PFSK-1 (cell line): Measurements from ENCODE around the gene FGD6.

Experiments
- FOXP2 ChIP-seq: optimal IDR thresholded peaks from 2 replicates; pipeline ENCODE3; 2011; ENCODE audit warnings: borderline replicate concordance, control low read depth, inconsistent platforms; ENCODE audit not compliant: insufficient read depth; ENCODE audit errors: extremely low read length, extremely low read depth
- POLR2AphosphoS5 ChIP-seq: IDR thresholded peaks from 2 replicates; pipeline ENCODE4 v1.6.1; 2012; ENCODE audit warnings: low read depth, mild to moderate bottlenecking, control low read depth, low read length, moderate library complexity
- SIN3A ChIP-seq: IDR thresholded peaks from 2 replicates; pipeline ENCODE4 v1.6.1; 2012; ENCODE audit warnings: mild to moderate bottlenecking, low read length, moderate library complexity, borderline replicate concordance; ENCODE audit not compliant: insufficient read depth
- TAF1 ChIP-seq: IDR thresholded peaks from 2 replicates; pipeline ENCODE4 v1.6.1; 2012; ENCODE audit warnings: low read length, control low read depth, borderline replicate concordance; ENCODE audit not compliant: insufficient read depth
- TF ChIP-seq, protein P1 (sequence below), 2 experiments: IDR thresholded peaks; 2 replicates each; pipeline versions ENCODE4 v1.6.1 to v1.8.0; 2011 to 2012; ENCODE audit warnings: low read depth in 2 of 2, low read length in 2 of 2, control low read depth in 1 of 2, inconsistent platforms in 1 of 2, mild to moderate bottlenecking in 1 of 2, moderate library complexity in 1 of 2; ENCODE audit not compliant: insufficient read depth in 1 of 2

FGD6 gene

DNA sequence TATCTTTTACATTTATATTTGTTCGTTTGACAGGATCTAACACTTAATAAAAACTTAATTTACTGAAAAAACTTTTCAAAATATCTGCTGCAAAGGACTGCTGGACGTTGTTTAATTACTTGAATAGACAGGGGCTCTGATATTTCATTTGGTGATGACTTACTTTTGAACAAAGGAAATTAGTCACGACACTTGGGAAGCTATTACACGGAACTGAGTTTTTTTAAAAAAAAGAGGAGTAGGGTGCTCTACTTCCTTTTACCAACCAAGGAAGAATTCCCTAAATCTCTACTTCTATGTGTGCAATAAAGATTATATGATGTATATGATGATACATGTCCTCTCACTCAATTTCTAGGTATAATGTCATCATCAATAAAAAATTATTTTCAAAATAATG lies 4.7 kb downstream of the FGD6 start:
- TF ChIP-seq TAF1: no peak
- no peak for TF ChIP-seq FOXP2
- TF ChIP-seq, protein P1, sequence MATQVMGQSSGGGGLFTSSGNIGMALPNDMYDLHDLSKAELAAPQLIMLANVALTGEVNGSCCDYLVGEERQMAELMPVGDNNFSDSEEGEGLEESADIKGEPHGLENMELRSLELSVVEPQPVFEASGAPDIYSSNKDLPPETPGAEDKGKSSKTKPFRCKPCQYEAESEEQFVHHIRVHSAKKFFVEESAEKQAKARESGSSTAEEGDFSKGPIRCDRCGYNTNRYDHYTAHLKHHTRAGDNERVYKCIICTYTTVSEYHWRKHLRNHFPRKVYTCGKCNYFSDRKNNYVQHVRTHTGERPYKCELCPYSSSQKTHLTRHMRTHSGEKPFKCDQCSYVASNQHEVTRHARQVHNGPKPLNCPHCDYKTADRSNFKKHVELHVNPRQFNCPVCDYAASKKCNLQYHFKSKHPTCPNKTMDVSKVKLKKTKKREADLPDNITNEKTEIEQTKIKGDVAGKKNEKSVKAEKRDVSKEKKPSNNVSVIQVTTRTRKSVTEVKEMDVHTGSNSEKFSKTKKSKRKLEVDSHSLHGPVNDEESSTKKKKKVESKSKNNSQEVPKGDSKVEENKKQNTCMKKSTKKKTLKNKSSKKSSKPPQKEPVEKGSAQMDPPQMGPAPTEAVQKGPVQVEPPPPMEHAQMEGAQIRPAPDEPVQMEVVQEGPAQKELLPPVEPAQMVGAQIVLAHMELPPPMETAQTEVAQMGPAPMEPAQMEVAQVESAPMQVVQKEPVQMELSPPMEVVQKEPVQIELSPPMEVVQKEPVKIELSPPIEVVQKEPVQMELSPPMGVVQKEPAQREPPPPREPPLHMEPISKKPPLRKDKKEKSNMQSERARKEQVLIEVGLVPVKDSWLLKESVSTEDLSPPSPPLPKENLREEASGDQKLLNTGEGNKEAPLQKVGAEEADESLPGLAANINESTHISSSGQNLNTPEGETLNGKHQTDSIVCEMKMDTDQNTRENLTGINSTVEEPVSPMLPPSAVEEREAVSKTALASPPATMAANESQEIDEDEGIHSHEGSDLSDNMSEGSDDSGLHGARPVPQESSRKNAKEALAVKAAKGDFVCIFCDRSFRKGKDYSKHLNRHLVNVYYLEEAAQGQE (IDR thresholded peaks at IDR 0.05; ENCODE audit: insufficient read depth in 1 of 2, low read depth in 2 of 2, low read length in 2 of 2): no peak
- TF ChIP-seq SIN3A: no peak
- no peak for TF ChIP-seq POLR2AphosphoS5

DNA sequence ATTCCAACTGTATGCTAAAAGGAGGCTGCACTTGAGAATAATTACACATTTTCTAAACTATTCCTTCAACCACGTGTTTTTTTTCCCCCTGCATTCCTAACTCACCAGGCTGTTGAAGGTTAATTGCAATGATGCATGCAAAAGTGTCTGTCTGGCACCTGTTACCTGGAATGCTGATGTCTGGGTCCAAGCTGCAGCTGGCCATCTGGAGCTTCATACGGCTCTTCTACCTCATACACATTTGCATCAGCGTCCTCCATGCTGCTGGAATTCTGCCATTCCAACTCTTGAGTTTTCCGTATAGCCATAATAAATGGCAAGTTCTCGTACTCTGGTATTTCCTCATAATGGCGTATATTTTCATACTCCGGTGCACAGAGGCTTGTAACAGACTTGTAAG lies 8.6 kb downstream of the FGD6 start:
- TF ChIP-seq POLR2AphosphoS5: no peak
- no peak for TF ChIP-seq FOXP2
- no peak for TF ChIP-seq SIN3A
- TF ChIP-seq, protein P1 (IDR thresholded peaks at IDR 0.05; ENCODE audit: insufficient read depth in 1 of 2, low read depth in 2 of 2, low read length in 2 of 2): no peak
- TF ChIP-seq TAF1: no peak

DNA sequence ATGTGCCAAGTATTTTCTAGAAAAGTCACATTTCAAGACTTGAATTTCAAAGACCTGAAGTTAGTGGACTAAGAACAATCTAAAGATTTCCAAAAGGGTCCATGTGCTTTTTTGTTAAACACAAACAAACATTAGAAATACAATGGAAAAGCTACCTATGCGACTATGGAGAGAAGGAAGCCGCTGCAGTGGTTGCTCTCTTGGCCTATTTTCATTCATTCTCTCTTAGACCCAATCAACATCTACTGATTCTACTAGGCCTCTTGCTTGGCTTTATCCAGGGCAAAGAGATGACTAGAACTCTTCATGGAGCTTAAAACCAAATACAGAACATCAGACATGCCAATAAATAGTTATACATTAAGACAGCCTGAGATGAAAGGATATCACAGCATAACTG lies 9.9 kb downstream of the FGD6 start:
- TF ChIP-seq POLR2AphosphoS5 (no peak), FOXP2 (no peak), SIN3A (no peak), TAF1 (no peak)
- TF ChIP-seq, protein P1 (IDR thresholded peaks at IDR 0.05; ENCODE audit: insufficient read depth in 1 of 2, low read depth in 2 of 2, low read length in 2 of 2): no peak

DNA sequence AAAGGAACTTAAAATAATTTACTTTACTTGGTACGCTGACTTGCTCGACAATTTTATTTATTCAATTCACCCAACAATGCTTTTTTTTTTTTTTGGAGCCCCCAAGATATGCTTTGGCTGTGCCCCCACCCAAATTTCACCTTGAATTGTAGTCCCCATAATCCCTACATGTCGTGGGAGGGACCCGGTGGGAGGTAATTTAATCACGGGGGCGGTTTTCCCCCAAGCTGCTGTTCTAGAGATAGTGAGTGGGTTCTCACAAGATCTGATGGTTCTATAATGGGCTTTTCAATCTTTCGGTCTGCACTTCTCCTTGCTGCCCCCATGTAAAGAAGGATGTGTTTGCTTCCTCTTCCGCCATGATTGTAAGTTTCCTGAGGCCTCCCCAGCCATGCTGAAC lies 10.4 kb downstream of the FGD6 start:
- TF ChIP-seq SIN3A (no peak), TAF1 (no peak), FOXP2 (no peak), POLR2AphosphoS5 (no peak)

DNA sequence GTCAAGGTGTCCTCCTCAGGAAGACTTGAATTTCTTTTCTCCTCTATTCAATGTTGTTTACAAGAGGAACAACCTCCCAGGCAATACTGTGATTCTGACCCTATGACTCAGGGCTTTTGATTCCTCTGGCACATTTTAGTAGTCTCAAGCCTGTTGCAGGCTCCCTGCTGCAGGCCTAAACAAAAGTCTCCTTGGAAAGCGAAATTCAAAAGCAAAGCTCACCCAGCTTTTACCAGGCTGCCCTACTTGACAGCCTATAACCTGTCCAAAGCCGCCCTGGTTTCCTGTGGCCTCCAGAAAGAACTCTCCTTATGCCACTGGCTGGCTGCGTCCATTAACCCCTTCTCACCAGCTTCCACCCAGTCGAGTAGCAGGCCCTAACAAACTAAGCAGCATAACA lies 11.6 kb downstream of the FGD6 start:
- TF ChIP-seq POLR2AphosphoS5 (no peak), TAF1 (no peak)
- TF ChIP-seq, protein P1 (IDR thresholded peaks at IDR 0.05; ENCODE audit: insufficient read depth in 1 of 2, low read depth in 2 of 2, low read length in 2 of 2): no peak
